Stomach (tissue), 4 donors: ENCODE measurements around the gene AGPAT4.

Experiments used
- CTCF ChIP-seq, 7 experiments: fragments of 450-650 bp in 4 of 7; fragments of 200-600 bp in 3 of 7; sonication (generic) in 3 of 7; IDR thresholded peaks; one replicate each; pipeline ENCODE4 v1.5.1; 2016 to 2019; ENCODE audit warnings: antibody characterized with exemption in 7 of 7, control low read depth in 2 of 7, mild to moderate bottlenecking in 1 of 7
- POLR2A ChIP-seq, 4 donors: fragments of 450-650 bp; IDR thresholded peaks; one replicate each; pipeline ENCODE4 v1.6.1; 2016; ENCODE audit warnings: antibody characterized with exemption in 4 of 4, control low read depth in 2 of 4, mild to moderate bottlenecking in 1 of 4, moderate library complexity in 1 of 4
- POLR2AphosphoS5 ChIP-seq, 3 donors: sonication (generic); formaldehyde crosslinking; IDR thresholded peaks; one replicate each; pipeline ENCODE4 v1.6.1; 2016; ENCODE audit warnings: antibody characterized with exemption in 3 of 3

GRCh38 chr6:161239001-161239400 is 34.9 kb downstream of the AGPAT4 start:
- TF ChIP-seq CTCF (IDR thresholded peaks at IDR 0.05) (no peak), POLR2A (IDR thresholded peaks at IDR 0.05) (no peak), POLR2AphosphoS5 (IDR thresholded peaks at IDR 0.05) (no peak)
